GM12891 (cell line): Measurements from ENCODE around the gene GPR171.

Experiments
- PAX5 ChIP-seq: IDR thresholded peaks from 2 replicates; pipeline ENCODE4 v1.6.1; 2011; ENCODE audit warnings: low read length, moderate library complexity, mild to moderate bottlenecking; ENCODE audit not compliant: insufficient read depth, severe bottlenecking
- POLR2A ChIP-seq: IDR thresholded peaks from 2 replicates; pipeline ENCODE4 v1.6.1; 2011; ENCODE audit warnings: low read depth, low read length, control low read depth
- POLR2AphosphoS5 ChIP-seq: IDR thresholded peaks from 2 replicates; pipeline ENCODE4 v1.6.1; 2011; ENCODE audit warnings: low read depth, low read length, control low read depth
- POU2F2 ChIP-seq: IDR thresholded peaks from 2 replicates; pipeline ENCODE4 v1.6.1; 2011; ENCODE audit warnings: low read depth, mild to moderate bottlenecking, control low read depth, low read length, moderate library complexity
- TAF1 ChIP-seq: IDR thresholded peaks from 2 replicates; pipeline ENCODE4 v1.6.1; 2011; ENCODE audit warnings: low read depth, low read length, control low read depth

- TF ChIP-seq POLR2A (no peak), POLR2AphosphoS5 (no peak), TAF1 (no peak), PAX5 (no peak), POU2F2 (no peak)
Measured at GRCh38 chr3:151195826-151196225, 7.2 kb downstream of the GPR171 start.
